Liver (tissue), 9 donors: Measurements from ENCODE around the gene NT5C2. TPM values are rescaled to one million over a fixed set of nuclear protein-coding genes. Genes with fewer than 3 reads are reported as not detected.
"Not testable (repeated sequence)": the region's sequence is repeated elsewhere in the genome, so short reads cannot be mapped to it uniquely, and the experiment has no call there.

Source experiments
- DNase-seq: peaks from one replicate; pipeline ENCODE4 v3.0.0-alpha.2; 2017; ENCODE audit warnings: low spot score
- H3K27ac ChIP-seq, 2 donors: one replicate each; pipeline ENCODE4 v1.7.0; 2013; ENCODE audit warnings: inconsistent platforms in 2 of 2, low read length in 2 of 2, control low read depth in 1 of 2, low read depth in 1 of 2, mild to moderate bottlenecking in 1 of 2
- H3K27me3 ChIP-seq, 4 donors: one replicate each; pipeline versions ENCODE4 v1.6.1 to v1.7.0; 2013; ENCODE audit warnings: low read length in 3 of 4, inconsistent platforms in 1 of 4, mild to moderate bottlenecking in 1 of 4, moderate library complexity in 1 of 4; ENCODE audit not compliant: control insufficient read depth in 4 of 4, insufficient read depth in 4 of 4
- H3K36me3 ChIP-seq, 4 donors: one replicate each; pipeline versions ENCODE4 v1.6.1 to v1.7.0; 2013; ENCODE audit warnings: low read length in 3 of 4, mild to moderate bottlenecking in 3 of 4, low read depth in 1 of 4, moderate library complexity in 1 of 4; ENCODE audit not compliant: control insufficient read depth in 4 of 4, insufficient read depth in 3 of 4
- H3K4me1 ChIP-seq, 4 donors: one replicate each; pipeline versions ENCODE4 v1.6.1 to v1.7.0; 2013; ENCODE audit warnings: low read length in 3 of 4, mild to moderate bottlenecking in 3 of 4, moderate library complexity in 1 of 4; ENCODE audit not compliant: control insufficient read depth in 4 of 4, insufficient read depth in 4 of 4
- H3K4me3 ChIP-seq, 3 donors: one replicate each; pipeline versions ENCODE4 v1.6.1 to v1.7.0; 2013; ENCODE audit warnings: low read length in 3 of 3, control low read depth in 1 of 3, low read depth in 1 of 3, mild to moderate bottlenecking in 1 of 3
- H3K9ac ChIP-seq, 2 donors: one replicate each; pipeline ENCODE4 v1.7.0; 2013; ENCODE audit warnings: low read length in 2 of 2, mild to moderate bottlenecking in 2 of 2, moderate library complexity in 2 of 2, control low read depth in 1 of 2, low read depth in 1 of 2
- H3K9me3 ChIP-seq, 4 donors: one replicate each; pipeline versions ENCODE4 v1.6.1 to v1.7.0; 2013; ENCODE audit warnings: low read length in 3 of 4; ENCODE audit not compliant: control insufficient read depth in 4 of 4
- ATF3 ChIP-seq: IDR thresholded peaks from 2 replicates; pipeline ENCODE4 v1.6.1; 2016; ENCODE audit warnings: antibody characterized with exemption
- EGR1 ChIP-seq, 2 donors: IDR thresholded peaks; 2 replicates each; pipeline ENCODE4 v1.6.1; 2016 to 2018; ENCODE audit warnings: antibody characterized with exemption in 2 of 2, low read depth in 2 of 2
- FOXA1 ChIP-seq: IDR thresholded peaks from 2 replicates; pipeline ENCODE4 v1.6.1; 2016; ENCODE audit warnings: antibody characterized with exemption
- GABPA ChIP-seq, 2 donors: IDR thresholded peaks in 1 of 2; conservative IDR thresholded peaks in 1 of 2; 2 replicates each; pipeline ENCODE4 v1.6.1; 2016; ENCODE audit warnings: antibody characterized with exemption in 2 of 2, mild to moderate bottlenecking in 1 of 2, moderate library complexity in 1 of 2
- HNF4A ChIP-seq, 2 donors: conservative IDR thresholded peaks; 2 replicates each; pipeline ENCODE4 v1.6.1; 2016; ENCODE audit warnings: antibody characterized with exemption in 2 of 2, mild to moderate bottlenecking in 2 of 2
- MAX ChIP-seq: IDR thresholded peaks from 2 replicates; pipeline ENCODE4 v1.6.1; 2016; ENCODE audit warnings: antibody characterized with exemption
- NR2F2 ChIP-seq: IDR thresholded peaks from 2 replicates; pipeline ENCODE4 v1.6.1; 2016; ENCODE audit warnings: antibody characterized with exemption
- REST ChIP-seq: IDR thresholded peaks from 2 replicates; pipeline ENCODE4 v1.6.1; 2016; ENCODE audit warnings: antibody characterized with exemption, mild to moderate bottlenecking
- TAF1 ChIP-seq: conservative IDR thresholded peaks from 2 replicates; pipeline ENCODE4 v1.6.1; 2016; ENCODE audit warnings: antibody characterized with exemption, mild to moderate bottlenecking
- YY1 ChIP-seq: IDR thresholded peaks from 2 replicates; pipeline ENCODE4 v1.6.1; 2016; ENCODE audit warnings: antibody characterized with exemption, mild to moderate bottlenecking
- ZBTB33 ChIP-seq: IDR thresholded peaks from 2 replicates; pipeline ENCODE4 v1.6.1; 2016; ENCODE audit warnings: antibody characterized with exemption
- WGBS: extraction: QIAGEN DNeasy Blood & Tissue Kit; methylation state at CpG from one replicate; pipeline ENCODE4 v1.1.7; 2013; 5-methylcytosine and 5-hydroxymethylcytosine counted together
- polyA plus RNA-seq, 2 donors: library from polyadenylated mRNA; stranded (reverse) in 1 of 2; unstranded in 1 of 2; fragments of 200-250 nt in 1 of 2; fragments of >200 nt in 1 of 2; fragmentation: Nextera tagmentation in 1 of 2; extraction: Ambion mirVana in 1 of 2; gene quantifications; one replicate each; pipeline versions ENCODE4 v1.2.1 to v1.2.3, GENCODE V29; 2013 to 2015
- total RNA-seq, 2 donors: library from RNA; depleted of rRNA; stranded (reverse); fragments of >200 nt; gene quantifications; one replicate each; pipeline ENCODE4 v1.2.3, GENCODE V29; 2014
- donor health status: healthy.
- donor health status: healthy.
- donor health status: healthy.
- donor health status: healthy.
- donor health status: healthy.

NT5C2 gene
- total and polyA plus RNA-seq, 4 donors = 14.4 to 65.3 (median 33.0) TPM

GRCh38 chr10:103144041-103144440 is 49.0 kb downstream of the NT5C2 start (continued):
- TF ChIP-seq NR2F2 = no peak
- no peak for TF ChIP-seq GABPA (IDR thresholded peaks at IDR 0.05 in 1 of 2, conservative IDR thresholded peaks at IDR 0.05 in 1 of 2)
- TF ChIP-seq ATF3 = no peak
- no peak for TF ChIP-seq EGR1 (IDR thresholded peaks at IDR 0.05; ENCODE audit: low read depth in 2 of 2)

GRCh38 chr10:103143641-103144040 is 49.4 kb downstream of the NT5C2 start:
- H3K9me3 ChIP-seq, H3K9ac ChIP-seq, H3K27ac ChIP-seq, H3K36me3 ChIP-seq, H3K27me3 ChIP-seq, H3K4me3 ChIP-seq, DNase-seq: not testable (repeated sequence)
- H3K4me1 ChIP-seq = peaks cover 0 to 23% (median 14%) of the 10 kb centered on the region in 4 donors
- 92% methylated on average over 3 of the region's 3 CpGs for WGBS

- WGBS = 71% methylated on average over 2 of the region's 2 CpGs
- no peak for DNase-seq
- Histone ChIP-seq H3K9ac (no peak overlapping the region), H3K27me3 (no peaks in the 10 kb centered on the region), H3K9me3 (no peaks in the 10 kb centered on the region), H3K27ac (no peak overlapping the region), H3K4me1 (peaks cover 0 to 23% (median 14%) of the 10 kb centered on the region in 4 donors), H3K36me3 (peaks cover 2 to 20% (median 8%) of the 10 kb centered on the region in 4 donors), H3K4me3 (no peak overlapping the region)
- TF ChIP-seq REST (no peak), ZBTB33 (no peak), MAX (no peak), HNF4A (conservative IDR thresholded peaks at IDR 0.05) (no peak), EGR1 (IDR thresholded peaks at IDR 0.05; ENCODE audit: low read depth in 2 of 2) (no peak), GABPA (IDR thresholded peaks at IDR 0.05 in 1 of 2, conservative IDR thresholded peaks at IDR 0.05 in 1 of 2) (no peak), FOXA1 (no peak), TAF1 (no peak), YY1 (no peak)
Observed at GRCh38 chr10:103141950-103142349, 51.1 kb downstream of the NT5C2 start.
